ENCODE data around the gene SLC23A1. TPM values are rescaled to one million over a fixed set of nuclear protein-coding genes. Genes with fewer than 3 reads are reported as not detected.

Gene SLC23A1
- polyA plus RNA-seq, 1 experiment, result not detected

GRCh38 chr5:139392324-139392677 lies 9.2 kb upstream of the SLC23A1 start:
- Histone ChIP-seq H3K4me3 (ENCODE audit: low read depth, low read length) (no peak overlapping the region; the same call in 1 of the 2 replicates), H3K36me3 (ENCODE audit: control insufficient read depth, insufficient read depth, low read length) (no peaks in the 10 kb centered on the region), H3K27me3 (ENCODE audit: control insufficient read depth, insufficient read depth, low read length) (peaks cover 4% of the 10 kb centered on the region)
- CTCF ChIA-PET, result no interaction called here
- TF ChIP-seq CTCF (IDR thresholded peaks at IDR 0.05; ENCODE audit: insufficient read depth, low read depth, low read length), result no peak
- POLR2A ChIA-PET, result no interaction called here
- DNase-seq (ENCODE audit: low read depth), result no peak

GRCh38 chr5:139391570-139392323 lies 8.7 kb upstream of the SLC23A1 start:
- CTCF ChIA-PET, result interaction anchor here (0.9 to 1.1 kb wide), 2 partner anchors 9 to 15 kb away, joined by 3 to 4 read pairs; no protein-coding TSS in a partner anchor
- no peak for DNase-seq (ENCODE audit: low read depth)

GRCh38 chr5:139390639-139391569 lies 7.8 kb upstream of the SLC23A1 start:
- ChIA-PET CTCF (interaction anchor here (0.9 to 1.3 kb wide), 3 partner anchors 10 to 16 kb away, joined by 3 to 4 read pairs (median 3); partner anchors contain the start of gene SPATA24), POLR2A (no interaction called here)

More at GRCh38 chr5:139391570-139392323, 8.7 kb upstream of the SLC23A1 start:
- no peaks in the 10 kb centered on the region for H3K36me3 ChIP-seq (ENCODE audit: control insufficient read depth, insufficient read depth, low read length)
- H3K4me3 ChIP-seq (ENCODE audit: low read depth, low read length), result no peak overlapping the region; the same call in 1 of the 2 replicates
- POLR2A ChIA-PET, result no interaction called here
- no peak for TF ChIP-seq CTCF (IDR thresholded peaks at IDR 0.05; ENCODE audit: insufficient read depth, low read depth, low read length)
- H3K27me3 ChIP-seq (ENCODE audit: control insufficient read depth, insufficient read depth, low read length), result peaks cover 4% of the 10 kb centered on the region

GRCh38 chr5:139389701-139390638 lies 6.9 kb upstream of the SLC23A1 start, which contains the start of gene MZB1:
MZB1 (minus strand) TSS chr5:139389913; CDS start chr5:139389856, 57 bp downstream.
- Histone ChIP-seq H3K4me3 (ENCODE audit: low read depth, low read length) (no peak within 1 kb of the TSS), H3K36me3 (ENCODE audit: control insufficient read depth, insufficient read depth, low read length) (no peaks in the 10 kb centered on the region), H3K27me3 (ENCODE audit: control insufficient read depth, insufficient read depth, low read length) (peaks cover 4% of the 10 kb centered on the region)
- POLR2A ChIA-PET, result no interaction called here
- TF ChIP-seq CTCF (IDR thresholded peaks at IDR 0.05; ENCODE audit: insufficient read depth, low read depth, low read length), result no peak
- DNase-seq (ENCODE audit: low read depth), result no peak
- CTCF ChIA-PET, result interaction anchor here (1.3 kb wide), 1 partner anchor 13 kb away, joined by 3 read pairs; the partner anchor contains the start of gene SPATA24

More at GRCh38 chr5:139390639-139391569, 7.8 kb upstream of the SLC23A1 start:
- H3K4me3 ChIP-seq (ENCODE audit: low read depth, low read length), result no peak overlapping the region
- no peaks in the 10 kb centered on the region for H3K36me3 ChIP-seq (ENCODE audit: control insufficient read depth, insufficient read depth, low read length)
- DNase-seq (ENCODE audit: low read depth), result no peak
- TF ChIP-seq CTCF (IDR thresholded peaks at IDR 0.05; ENCODE audit: insufficient read depth, low read depth, low read length), result no peak
- H3K27me3 ChIP-seq (ENCODE audit: control insufficient read depth, insufficient read depth, low read length), result peaks cover 4% of the 10 kb centered on the region

Data from BJ (cell line).